Colonic mucosa (tissue), 4 donors: Measurements from ENCODE around the gene RAF1. TPM values are rescaled to one million over a fixed set of nuclear protein-coding genes. Genes with fewer than 3 reads are reported as not detected.

Source experiments
- DNase-seq: peaks from one replicate; pipeline ENCODE4 v3.0.0-alpha.2; 2020
- H3K27ac ChIP-seq: fragments of 200-600 bp; one replicate; pipeline ENCODE4 v1.8.0; 2021
- H3K27me3 ChIP-seq: fragments of 200-600 bp; one replicate; pipeline ENCODE4 v1.8.0; 2021
- H3K36me3 ChIP-seq: fragments of 200-600 bp; one replicate; pipeline ENCODE4 v1.8.0; 2021
- H3K4me1 ChIP-seq: fragments of 200-600 bp; one replicate; pipeline ENCODE4 v1.8.0; 2021; ENCODE audit warnings: mild to moderate bottlenecking
- H3K4me3 ChIP-seq: fragments of 200-600 bp; one replicate; pipeline ENCODE4 v1.8.0; 2021
- H3K9ac ChIP-seq, 2 donors: one replicate each; pipeline ENCODE4 v1.7.0; 2013; ENCODE audit warnings: control low read depth in 2 of 2, low read depth in 2 of 2, low read length in 2 of 2
- H3K9me3 ChIP-seq: fragments of 200-600 bp; one replicate; pipeline ENCODE4 v1.8.0; 2021
- CTCF ChIP-seq: fragments of 200-600 bp; IDR thresholded peaks from one replicate; pipeline ENCODE4 v1.8.0; 2022; ENCODE audit warnings: antibody characterized with exemption, mild to moderate bottlenecking
- intact Hi-C: fragments of 100-400 bp; cut with DNase I; formaldehyde crosslinking; loops from one replicate; pipeline ENCODE4 v1.14.1; 2022
- total RNA-seq, 2 donors: library from RNA; stranded (reverse); fragmentation: NEBNext Ultra II Directional in 1 of 2; extraction: Animal tissue kit (Norgen Biotek cat#: 25700) in 1 of 2; gene quantifications; one replicate each; pipeline ENCODE4 v1.2.1, GENCODE V29; 2021
- donor health status: healthy.
- donor health status: DM: no; HTN: no; CAD: no.
- donor health status: DM: no; HTN: no; CAD: no.

The RAF1 gene
- total RNA-seq, 2 donors from 2014 or later: 66.1 to 79.5 TPM

- DNase-seq: no peak
- no peaks in the 10 kb centered on the region for H3K9me3 ChIP-seq
- intact Hi-C loops: no loop called here
- no peak overlapping the region for H3K27ac ChIP-seq
- H3K4me3 ChIP-seq: no peak overlapping the region
- H3K9ac ChIP-seq: no peak overlapping the region
- H3K27me3 ChIP-seq: no peaks in the 10 kb centered on the region
- H3K4me1 ChIP-seq: no peaks in the 10 kb centered on the region
- peaks cover 36% of the 10 kb centered on the region for H3K36me3 ChIP-seq
- no peak for TF ChIP-seq CTCF
Measured at GRCh38 chr3:12569836-12570235, 94.1 kb downstream of the RAF1 start.

GRCh38 chr3:12568747-12569146 lies 95.2 kb downstream of the RAF1 start:
- H3K4me3 ChIP-seq: no peak overlapping the region
- DNase-seq: no peak
- H3K27me3 ChIP-seq: no peaks in the 10 kb centered on the region
- no peak for TF ChIP-seq CTCF
- no peaks in the 10 kb centered on the region for H3K9me3 ChIP-seq
- no peak overlapping the region for H3K27ac ChIP-seq
- peaks cover 27% of the 10 kb centered on the region for H3K36me3 ChIP-seq
- intact Hi-C loops: no loop called here
- no peaks in the 10 kb centered on the region for H3K4me1 ChIP-seq
- H3K9ac ChIP-seq: no peak overlapping the region

GRCh38 chr3:12566976-12567375 lies 96.9 kb downstream of the RAF1 start:
- Histone ChIP-seq H3K27me3 (no peaks in the 10 kb centered on the region), H3K9ac (no peak overlapping the region), H3K9me3 (no peaks in the 10 kb centered on the region), H3K36me3 (peaks cover 12% of the 10 kb centered on the region), H3K27ac (no peak overlapping the region), H3K4me1 (no peaks in the 10 kb centered on the region), H3K4me3 (no peak overlapping the region)
- DNase-seq: no peak
- no peak for TF ChIP-seq CTCF
- intact Hi-C loops: no loop called here

- Histone ChIP-seq H3K9me3 (no peaks in the 10 kb centered on the region), H3K27me3 (no peaks in the 10 kb centered on the region), H3K9ac (no peak overlapping the region), H3K4me3 (no peak overlapping the region), H3K27ac (no peak overlapping the region), H3K36me3 (no peaks in the 10 kb centered on the region), H3K4me1 (peaks cover 7% of the 10 kb centered on the region)
- no peak for TF ChIP-seq CTCF
- no peak for DNase-seq
- intact Hi-C loops: no loop called here
Measured at GRCh38 chr3:12562451-12562850, 101.5 kb downstream of the RAF1 start.

GRCh38 chr3:12561397-12561796 lies 102.5 kb downstream of the RAF1 start:
- intact Hi-C loops: no loop called here
- Histone ChIP-seq H3K36me3 (no peaks in the 10 kb centered on the region), H3K4me3 (no peak overlapping the region), H3K27ac (no peak overlapping the region), H3K9me3 (no peaks in the 10 kb centered on the region), H3K4me1 (peaks cover 7% of the 10 kb centered on the region), H3K9ac (no peak overlapping the region), H3K27me3 (no peaks in the 10 kb centered on the region)
- no peak for DNase-seq
- no peak for TF ChIP-seq CTCF
